Brain microvascular endothelial cell (primary cell): ENCODE measurements around the gene CD247.

Source experiments
- DNase-seq: peaks from one replicate; pipeline ENCODE4 v3.0.0-alpha.2; 2020
- H3K27ac ChIP-seq: fragments of 250-450 bp; sonication (Bioruptor Pico); 2 replicates; pipeline ENCODE4 v1.5.1; 2020; ENCODE audit warnings: mild to moderate bottlenecking, moderate library complexity
- H3K27me3 ChIP-seq: fragments of 250-450 bp; sonication (Bioruptor Pico); replicated peaks from 2 replicates; pipeline ENCODE4 v1.5.1; 2020; ENCODE audit warnings: mild to moderate bottlenecking
- H3K36me3 ChIP-seq: fragments of 250-450 bp; sonication (Bioruptor Pico); replicated peaks from 2 replicates; pipeline ENCODE4 v1.5.1; 2020; ENCODE audit warnings: mild to moderate bottlenecking
- H3K4me3 ChIP-seq: 2 replicates; pipeline ENCODE4 v1.5.1; 2011; ENCODE audit warnings: low read depth, mild to moderate bottlenecking, control low read depth, low read length, moderate library complexity
- in situ Hi-C: cut with HindIII; loops from 2 replicates; pipeline ENCODE4 v1.10.0; 2017; ENCODE audit warnings: low sequenced_read_pairs, low pct_ligation_motif_present
- TF ChIP-seq, protein P1 (sequence below): IDR thresholded peaks from 2 replicates; pipeline ENCODE4 v1.5.1; 2011; ENCODE audit warnings: low read depth, mild to moderate bottlenecking, moderate library complexity, low read length, control low read depth, inconsistent platforms; ENCODE audit errors: missing control alignments

The CD247 gene

DNA sequence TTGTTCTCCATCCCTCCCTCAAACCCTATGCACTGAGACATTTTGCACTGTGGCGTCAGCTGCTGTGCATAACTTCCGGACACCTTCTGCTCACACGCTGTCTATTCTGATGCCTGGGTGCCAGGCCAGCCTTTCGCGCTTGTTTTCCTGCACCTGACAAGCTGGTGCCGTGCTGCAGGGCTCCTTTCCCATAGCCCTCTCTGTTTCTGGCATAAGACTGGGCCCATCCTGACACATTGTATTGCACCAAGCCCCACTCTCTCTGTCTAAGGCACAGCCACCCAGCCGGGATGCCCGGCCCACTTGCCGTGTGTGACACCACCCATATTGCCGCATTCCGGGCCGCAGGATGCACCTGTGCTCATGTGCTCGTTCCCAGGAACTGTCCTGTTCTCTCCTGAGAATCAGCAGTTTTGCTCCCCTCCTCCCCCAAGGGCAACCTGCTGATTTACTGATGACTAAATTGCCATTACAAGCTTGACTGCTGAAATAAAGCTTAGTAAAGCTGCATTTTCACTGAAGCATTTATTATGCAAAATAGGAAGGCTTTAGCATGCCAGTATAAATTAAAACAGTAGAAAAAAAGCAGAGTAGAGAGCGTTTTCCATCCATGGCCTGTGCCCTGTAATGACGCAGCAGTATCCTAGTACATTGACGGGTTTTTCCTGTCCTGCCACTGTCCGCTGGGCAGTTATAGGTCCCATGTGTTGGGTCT, 88.0 kb downstream of the CD247 start:
- in situ Hi-C loops = no loop called here
- Histone ChIP-seq H3K36me3 (no peaks in the 10 kb centered on the region), H3K4me3 (no peak overlapping the region), H3K27ac (no peak overlapping the region), H3K27me3 (no peaks in the 10 kb centered on the region)
- TF ChIP-seq, protein P1, sequence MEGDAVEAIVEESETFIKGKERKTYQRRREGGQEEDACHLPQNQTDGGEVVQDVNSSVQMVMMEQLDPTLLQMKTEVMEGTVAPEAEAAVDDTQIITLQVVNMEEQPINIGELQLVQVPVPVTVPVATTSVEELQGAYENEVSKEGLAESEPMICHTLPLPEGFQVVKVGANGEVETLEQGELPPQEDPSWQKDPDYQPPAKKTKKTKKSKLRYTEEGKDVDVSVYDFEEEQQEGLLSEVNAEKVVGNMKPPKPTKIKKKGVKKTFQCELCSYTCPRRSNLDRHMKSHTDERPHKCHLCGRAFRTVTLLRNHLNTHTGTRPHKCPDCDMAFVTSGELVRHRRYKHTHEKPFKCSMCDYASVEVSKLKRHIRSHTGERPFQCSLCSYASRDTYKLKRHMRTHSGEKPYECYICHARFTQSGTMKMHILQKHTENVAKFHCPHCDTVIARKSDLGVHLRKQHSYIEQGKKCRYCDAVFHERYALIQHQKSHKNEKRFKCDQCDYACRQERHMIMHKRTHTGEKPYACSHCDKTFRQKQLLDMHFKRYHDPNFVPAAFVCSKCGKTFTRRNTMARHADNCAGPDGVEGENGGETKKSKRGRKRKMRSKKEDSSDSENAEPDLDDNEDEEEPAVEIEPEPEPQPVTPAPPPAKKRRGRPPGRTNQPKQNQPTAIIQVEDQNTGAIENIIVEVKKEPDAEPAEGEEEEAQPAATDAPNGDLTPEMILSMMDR = no peak
- DNase-seq = no peak

DNA sequence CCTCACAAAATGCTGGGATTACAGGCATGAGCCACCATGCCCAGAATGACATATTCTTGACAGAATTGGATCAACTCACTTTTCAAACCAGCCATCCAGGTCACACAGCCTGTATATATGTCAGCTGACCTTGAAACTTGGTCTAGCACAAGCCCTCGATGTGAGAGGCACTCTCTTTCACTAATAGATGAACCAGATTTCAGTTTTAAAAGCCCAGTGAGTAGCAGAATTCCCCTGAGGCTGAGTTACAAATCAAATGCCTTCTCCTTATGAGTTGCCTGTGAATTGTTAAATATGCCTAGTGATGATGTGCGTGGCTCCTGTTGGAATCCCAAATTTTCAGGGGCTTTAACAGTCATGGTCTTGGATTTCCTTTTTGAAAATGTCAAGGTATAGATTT, 88.7 kb downstream of the CD247 start:
- in situ Hi-C loops = no loop called here
- no peaks in the 10 kb centered on the region for H3K27me3 ChIP-seq
- TF ChIP-seq, protein P1 = no peak
- no peak overlapping the region for H3K4me3 ChIP-seq
- no peak for DNase-seq
- no peaks in the 10 kb centered on the region for H3K36me3 ChIP-seq
- H3K27ac ChIP-seq = no peak overlapping the region

DNA sequence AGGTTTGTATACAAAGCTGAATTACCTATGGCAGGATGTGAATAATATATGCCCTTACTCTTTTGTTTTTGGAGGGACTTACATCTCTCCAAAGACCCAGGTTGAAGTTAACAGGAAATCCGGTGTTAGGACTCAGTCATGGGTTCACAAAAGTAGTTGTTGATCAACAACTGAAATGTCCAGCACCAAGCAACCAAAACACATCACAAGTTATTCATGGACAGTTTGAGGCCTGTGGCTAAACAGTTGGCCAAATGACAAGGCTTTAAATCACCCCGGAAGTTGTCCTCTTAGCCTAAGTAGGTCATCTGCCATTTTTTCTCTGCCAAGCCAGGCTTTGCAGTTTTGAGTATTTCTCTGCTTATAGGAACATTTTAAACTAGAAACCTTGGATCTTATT, 89.9 kb downstream of the CD247 start:
- no peak overlapping the region for H3K4me3 ChIP-seq
- DNase-seq = no peak
- H3K27ac ChIP-seq = no peak overlapping the region
- no peaks in the 10 kb centered on the region for H3K36me3 ChIP-seq
- in situ Hi-C loops = no loop called here
- TF ChIP-seq, protein P1 = no peak
- H3K27me3 ChIP-seq = no peaks in the 10 kb centered on the region

DNA sequence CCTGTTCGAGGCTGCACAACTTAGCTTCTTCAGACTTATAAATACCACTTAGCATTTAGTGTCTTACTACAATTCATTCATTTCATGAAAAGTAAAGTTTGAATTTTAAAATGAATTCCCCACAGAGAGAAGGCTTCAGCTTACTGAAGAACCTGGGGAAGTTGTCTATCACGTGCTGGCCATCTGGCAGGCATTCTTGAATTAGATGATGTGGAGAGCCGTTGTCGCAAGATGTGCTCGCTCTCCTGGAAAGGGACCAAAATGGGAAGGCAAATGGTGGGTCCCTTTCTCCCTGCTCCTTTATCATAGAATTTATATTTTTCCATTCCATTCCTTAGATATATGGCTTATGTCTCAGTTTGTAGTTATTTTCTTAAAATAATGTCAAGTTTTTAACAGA, 90.5 kb downstream of the CD247 start:
- in situ Hi-C loops = no loop called here
- no peaks in the 10 kb centered on the region for H3K36me3 ChIP-seq
- TF ChIP-seq, protein P1 = no peak
- H3K27ac ChIP-seq = no peak overlapping the region
- no peak overlapping the region for H3K4me3 ChIP-seq
- no peak for DNase-seq
- H3K27me3 ChIP-seq = no peaks in the 10 kb centered on the region

DNA sequence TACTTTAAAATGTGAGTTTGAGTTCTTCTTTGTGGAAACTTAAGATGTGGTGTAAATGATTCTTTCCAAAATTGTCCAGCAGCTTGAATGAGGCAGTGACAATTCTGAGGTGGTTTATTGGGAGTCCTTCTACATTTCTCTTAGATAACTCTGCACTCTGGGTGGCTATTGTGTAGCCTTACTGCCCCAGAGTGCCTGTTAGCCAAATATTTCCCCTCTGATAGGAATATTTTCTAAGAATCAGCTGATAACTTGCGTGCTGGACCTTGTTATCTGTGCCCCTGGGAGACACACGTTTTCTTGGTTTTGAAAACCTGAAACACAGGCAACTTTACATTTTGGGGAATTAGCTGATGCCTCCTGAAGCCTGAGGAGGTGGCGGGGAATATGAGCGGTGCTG, 91.6 kb downstream of the CD247 start:
- H3K36me3 ChIP-seq = no peaks in the 10 kb centered on the region
- H3K27me3 ChIP-seq = no peaks in the 10 kb centered on the region
- no peak for DNase-seq
- no peak overlapping the region for H3K27ac ChIP-seq
- in situ Hi-C loops = no loop called here
- TF ChIP-seq, protein P1 = no peak
- H3K4me3 ChIP-seq = no peak overlapping the region

DNA sequence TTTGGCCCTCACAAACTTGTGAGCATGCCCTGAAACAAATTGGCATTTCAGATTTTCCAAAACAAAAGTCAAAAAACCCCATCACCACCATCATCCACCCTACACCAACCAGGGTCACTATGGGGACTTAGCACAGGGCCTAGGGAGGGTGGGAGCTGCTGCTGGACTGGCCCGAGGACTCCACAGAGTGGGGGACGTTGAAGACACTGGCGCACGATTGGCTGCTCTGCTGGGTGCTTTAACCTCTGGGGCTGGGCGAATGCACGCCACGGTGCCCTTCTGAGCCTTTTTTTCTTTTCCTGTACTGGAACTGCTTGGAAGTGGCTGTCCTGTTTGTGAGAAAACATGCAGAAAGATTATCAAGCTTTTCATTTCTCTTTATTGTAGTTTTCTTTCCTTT, 92.8 kb downstream of the CD247 start:
- TF ChIP-seq, protein P1 = no peak
- no peak for DNase-seq
- in situ Hi-C loops = no loop called here
- Histone ChIP-seq H3K36me3 (no peaks in the 10 kb centered on the region), H3K4me3 (no peak overlapping the region), H3K27me3 (no peaks in the 10 kb centered on the region), H3K27ac (no peak overlapping the region)
